ENCODE data around the gene DEXI.
A peak's percentile ranks its signal among the peaks of the same experiment; 100 is the strongest.
"Not testable (repeated sequence)": the region's sequence is repeated elsewhere in the genome, so short reads cannot be mapped to it uniquely, and the experiment has no call there.

Gene DEXI

GRCh38 chr16:10926094-10926493 lies 16.2 kb downstream of the DEXI start:
- DNase-seq: no peak

- not testable (repeated sequence) for DNase-seq
Measured at GRCh38 chr16:10925285-10925684, 17.0 kb downstream of the DEXI start.

GRCh38 chr16:10923650-10924214 lies 18.5 kb downstream of the DEXI start:
- DNase-seq: no peak

GRCh38 chr16:10923146-10923649 lies 19.1 kb downstream of the DEXI start:
- no peak for DNase-seq

GRCh38 chr16:10922328-10923145 lies 19.7 kb downstream of the DEXI start:
- no peak for DNase-seq

GRCh38 chr16:10921536-10922327 lies 20.5 kb downstream of the DEXI start:
- no peak for DNase-seq

- DNase-seq: no peak
Measured at GRCh38 chr16:10920726-10921427, 21.4 kb downstream of the DEXI start.

- DNase-seq: no peak
Measured at GRCh38 chr16:10919003-10919351, 23.3 kb downstream of the DEXI start.

- peak; percentile 65 for DNase-seq
Measured at GRCh38 chr16:10918294-10919002, 23.8 kb downstream of the DEXI start.

GRCh38 chr16:10916534-10916933 lies 25.7 kb downstream of the DEXI start:
- DNase-seq: no peak

GRCh38 chr16:10911267-10911666 lies 31.0 kb downstream of the DEXI start:
- no peak for DNase-seq

GRCh38 chr16:10907757-10908045 lies 34.6 kb downstream of the DEXI start:
- no peak for DNase-seq

GRCh38 chr16:10906914-10907756 lies 35.1 kb downstream of the DEXI start:
- DNase-seq: no peak

- no peak for DNase-seq
Measured at GRCh38 chr16:10906482-10906881, 35.8 kb downstream of the DEXI start.

- no peak for DNase-seq
Measured at GRCh38 chr16:10902999-10903398, 39.3 kb downstream of the DEXI start.

- DNase-seq: no peak
Measured at GRCh38 chr16:10897134-10897533, 45.1 kb downstream of the DEXI start.

- DNase-seq: no peak
Measured at GRCh38 chr16:10896723-10897122, 45.5 kb downstream of the DEXI start.

- DNase-seq: no peak
Measured at GRCh38 chr16:10896165-10896564, 46.1 kb downstream of the DEXI start.

- DNase-seq: peak; percentile 26
Measured at GRCh38 chr16:10895053-10895946, 47.0 kb downstream of the DEXI start.

- no peak for DNase-seq
Measured at GRCh38 chr16:10892782-10893318, 49.4 kb downstream of the DEXI start.
